B cell (primary cell): ENCODE data around the gene CNOT1.

Experiments used
- CTCF ChIP-seq: fragments of 200-600 bp; IDR thresholded peaks from one replicate; pipeline ENCODE4 v1.8.0; 2022; ENCODE audit warnings: antibody characterized with exemption, mild to moderate bottlenecking
- EZH2 ChIP-seq: IDR thresholded peaks from 2 replicates; pipeline ENCODE4 v1.6.1; 2012; ENCODE audit warnings: borderline replicate concordance, low read depth, mild to moderate bottlenecking, moderate library complexity, low read length; ENCODE audit not compliant: insufficient read depth, poor library complexity, severe bottlenecking

GRCh38 chr16:58563775-58564174, 65.9 kb downstream of the CNOT1 start:
- TF ChIP-seq CTCF (no peak), EZH2 (no peak)
